Measurements from ENCODE around the gene ANKIB1. TPM values are rescaled to one million over a fixed set of nuclear protein-coding genes. Genes with fewer than 3 reads are reported as not detected.
A peak's percentile ranks its signal among the peaks of the same experiment; 100 is the strongest.
"Not testable (repeated sequence)": the region's sequence is repeated elsewhere in the genome, so short reads cannot be mapped to it uniquely, and the experiment has no call there.

ANKIB1 gene
- total RNA-seq, 1 donor from 2014 or later, result 34.6 TPM

GRCh38 chr7:92402920-92403759, 157.4 kb downstream of the ANKIB1 start:
- peak; percentile 37 for DNase-seq (ENCODE audit: low read depth)

DNA sequence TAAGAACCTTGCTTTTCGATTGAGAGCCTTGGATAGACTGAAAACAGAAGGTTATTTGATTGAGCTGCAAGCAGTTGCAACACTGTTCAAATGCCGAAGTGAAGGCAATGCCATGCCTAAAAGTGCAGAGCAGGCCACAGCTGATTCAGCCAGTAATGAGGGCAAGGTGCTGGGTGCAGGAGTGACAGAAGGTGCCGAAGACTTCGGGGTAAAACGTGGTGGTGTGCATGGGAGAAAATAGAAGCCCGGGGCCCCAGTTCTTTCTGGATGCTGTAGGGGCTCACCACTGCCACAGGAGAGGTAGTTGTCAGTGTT, 157.9 kb downstream of the ANKIB1 start:
- no peak for DNase-seq (ENCODE audit: low read depth)

- no peak for DNase-seq (ENCODE audit: low read depth)
Observed at GRCh38 chr7:92404170-92404614, 158.4 kb downstream of the ANKIB1 start.

GRCh38 chr7:92409357-92409756, 163.6 kb downstream of the ANKIB1 start:
- DNase-seq (ENCODE audit: low read depth), result no peak

- not testable (repeated sequence) for DNase-seq (ENCODE audit: low read depth)
Observed at GRCh38 chr7:92410162-92410561, 164.4 kb downstream of the ANKIB1 start.

GRCh38 chr7:92412745-92413144, 167.0 kb downstream of the ANKIB1 start:
- no peak for DNase-seq (ENCODE audit: low read depth)

- no peak for DNase-seq (ENCODE audit: low read depth)
Observed at GRCh38 chr7:92413550-92413949, 167.8 kb downstream of the ANKIB1 start.

DNA sequence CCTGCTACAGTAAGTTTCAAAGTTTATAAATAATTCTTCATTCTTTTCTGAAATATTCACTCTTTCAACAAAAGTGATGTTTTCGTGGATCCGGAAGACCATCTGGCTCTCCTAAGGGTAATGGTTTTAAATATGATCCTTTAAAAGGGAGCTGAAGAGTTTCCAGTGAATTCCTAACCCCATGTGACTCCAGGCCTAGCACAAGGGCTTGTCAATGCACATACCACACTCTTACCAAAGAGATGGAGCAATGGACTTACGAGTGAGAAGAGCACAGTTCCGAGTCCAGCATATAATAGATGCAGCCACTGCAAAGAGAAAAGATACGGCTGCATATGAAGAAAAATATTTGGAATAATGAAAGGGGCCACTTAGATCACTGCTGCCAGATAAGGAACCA, 169.5 kb downstream of the ANKIB1 start:
- DNase-seq (ENCODE audit: low read depth), result no peak

GRCh38 chr7:92417913-92418312, 172.1 kb downstream of the ANKIB1 start:
- no peak for DNase-seq (ENCODE audit: low read depth)

GRCh38 chr7:92421676-92422435, 176.1 kb downstream of the ANKIB1 start:
- DNase-seq (ENCODE audit: low read depth), result no peak

DNA sequence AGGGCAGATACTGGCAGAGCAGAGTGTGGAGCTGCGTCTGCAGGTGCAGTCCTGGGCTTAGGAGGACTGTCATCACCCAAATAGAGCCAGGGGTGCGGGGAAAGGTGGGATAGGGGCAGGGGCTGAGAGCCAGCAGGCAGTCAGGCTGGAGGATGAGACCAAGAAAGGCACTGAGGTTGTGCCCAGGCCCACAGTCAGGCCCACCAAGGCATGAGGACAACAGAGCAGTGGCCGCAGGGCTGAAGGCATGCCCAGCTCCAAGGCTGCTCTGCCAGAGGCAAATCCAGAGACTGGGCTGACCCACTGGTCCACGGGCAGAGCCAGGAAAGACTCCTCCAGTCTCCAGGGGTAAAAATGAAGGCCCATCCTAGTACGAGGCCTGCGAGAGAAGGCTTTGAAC, 177.2 kb downstream of the ANKIB1 start:
- DNase-seq (ENCODE audit: low read depth), result no peak

GRCh38 chr7:92423710-92424131, 177.9 kb downstream of the ANKIB1 start:
- no peak for DNase-seq (ENCODE audit: low read depth)

DNA sequence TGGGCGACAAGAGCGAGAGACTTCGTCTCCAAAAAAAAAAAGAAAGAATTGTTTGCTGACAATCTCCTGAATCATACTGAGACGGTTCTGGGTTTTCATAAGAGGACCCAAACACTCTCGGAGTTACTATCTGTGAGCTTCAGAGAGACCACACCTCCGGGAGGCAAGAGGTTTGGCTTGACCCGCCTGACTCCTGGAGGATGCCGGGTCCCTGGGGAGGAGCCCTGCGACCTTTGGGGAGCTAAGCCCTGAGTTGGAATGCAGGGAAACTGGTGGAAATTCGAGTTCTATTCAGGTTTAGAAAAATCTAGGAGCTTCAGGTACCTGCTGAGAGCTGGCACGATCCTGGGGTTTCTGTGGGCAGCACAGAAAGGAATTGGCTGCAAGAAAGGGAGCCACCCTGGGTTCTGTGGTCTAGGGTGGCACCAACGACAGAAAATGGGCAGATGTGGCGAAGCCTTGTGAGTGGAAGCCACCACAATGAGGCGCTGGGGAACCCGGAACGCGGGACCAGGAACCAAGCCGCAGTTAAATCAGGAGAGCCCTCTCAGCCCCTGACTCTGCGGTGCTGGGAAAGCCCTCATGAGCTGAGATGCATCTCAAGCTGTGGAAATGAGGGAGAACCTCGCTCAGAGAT, 179.7 kb downstream of the ANKIB1 start:
- no peak for DNase-seq (ENCODE audit: low read depth)

DNA sequence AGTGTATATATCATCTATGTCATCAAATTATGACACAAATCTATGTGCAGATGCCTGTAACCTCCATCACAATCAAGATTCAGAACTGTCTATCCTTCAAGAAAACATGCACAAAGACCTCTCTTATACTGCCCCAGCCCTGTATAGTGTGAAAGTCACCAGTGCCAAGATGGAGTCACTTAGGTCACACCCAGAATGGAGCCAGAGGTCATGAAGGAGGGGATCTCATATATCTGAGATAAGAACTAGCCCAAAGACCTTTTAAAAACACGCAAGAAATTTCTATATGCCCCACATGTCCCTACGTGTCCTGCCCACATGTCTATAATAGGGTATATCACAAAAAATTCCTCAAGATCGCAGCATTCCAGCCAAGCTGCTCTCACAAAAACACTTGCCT, 181.4 kb downstream of the ANKIB1 start:
- DNase-seq (ENCODE audit: low read depth), result no peak

GRCh38 chr7:92432299-92432946, 186.6 kb downstream of the ANKIB1 start:
- no peak for DNase-seq (ENCODE audit: low read depth)

- no peak for DNase-seq (ENCODE audit: low read depth)
Observed at GRCh38 chr7:92433019-92433418, 187.2 kb downstream of the ANKIB1 start.

DNA sequence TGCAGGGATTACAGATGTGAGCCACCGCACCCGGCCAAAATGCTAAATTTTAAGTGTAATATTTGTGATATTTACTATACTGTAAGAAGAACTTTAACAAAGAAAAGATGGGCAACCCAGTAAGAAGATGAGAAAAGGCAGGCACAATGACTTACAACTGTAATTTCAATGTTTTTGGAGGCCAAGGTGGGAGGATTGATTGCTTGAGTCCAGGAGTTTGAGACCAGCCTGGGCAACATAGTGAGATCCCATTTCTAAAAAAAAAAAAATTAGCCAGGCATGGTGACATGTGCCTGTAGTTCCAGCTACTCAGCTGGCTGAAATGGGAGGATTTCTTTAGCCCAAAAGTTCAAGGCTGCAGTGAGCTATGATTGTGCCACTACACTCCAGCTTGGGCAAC, 189.8 kb downstream of the ANKIB1 start:
- no peak for DNase-seq (ENCODE audit: low read depth)

DNA sequence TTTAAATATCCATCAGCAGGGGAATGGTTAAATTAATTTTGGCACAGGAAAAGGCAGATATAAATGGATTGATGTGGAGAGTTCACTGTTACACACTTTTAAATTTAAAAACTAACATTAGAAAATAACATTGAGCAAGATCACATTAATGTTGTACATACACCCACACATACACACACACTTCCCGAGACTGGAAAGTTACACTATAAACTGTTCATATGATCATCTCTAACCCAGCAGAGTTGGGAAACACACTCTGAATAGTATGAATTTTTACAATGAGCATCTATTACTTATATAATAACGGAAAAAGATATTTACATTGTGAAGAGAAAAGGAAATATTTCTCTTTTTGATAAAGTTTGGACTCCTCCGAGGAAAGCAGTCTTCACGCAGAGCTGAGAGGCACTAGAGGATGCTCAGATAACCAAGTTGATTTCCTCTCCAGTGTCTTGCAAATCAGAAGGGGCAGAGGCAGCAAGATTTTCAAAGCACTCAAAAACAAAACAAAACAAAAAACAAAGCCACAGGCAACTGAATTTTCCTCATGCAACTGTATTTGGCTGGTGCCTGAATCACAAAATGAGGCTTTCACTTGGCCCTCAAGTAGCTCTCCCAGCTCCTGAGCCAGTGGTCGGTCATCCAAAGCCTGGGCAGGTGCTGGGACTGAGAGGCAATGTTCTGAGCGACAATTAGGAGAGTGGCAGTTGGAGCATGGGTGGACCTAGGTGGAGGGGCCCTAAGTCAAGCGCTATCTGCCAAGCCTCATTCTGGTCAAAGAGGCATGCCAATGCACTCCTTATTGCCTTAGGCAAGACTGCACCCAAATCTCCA, 191.1 kb downstream of the ANKIB1 start:
- no peak for DNase-seq (ENCODE audit: low read depth)

DNA sequence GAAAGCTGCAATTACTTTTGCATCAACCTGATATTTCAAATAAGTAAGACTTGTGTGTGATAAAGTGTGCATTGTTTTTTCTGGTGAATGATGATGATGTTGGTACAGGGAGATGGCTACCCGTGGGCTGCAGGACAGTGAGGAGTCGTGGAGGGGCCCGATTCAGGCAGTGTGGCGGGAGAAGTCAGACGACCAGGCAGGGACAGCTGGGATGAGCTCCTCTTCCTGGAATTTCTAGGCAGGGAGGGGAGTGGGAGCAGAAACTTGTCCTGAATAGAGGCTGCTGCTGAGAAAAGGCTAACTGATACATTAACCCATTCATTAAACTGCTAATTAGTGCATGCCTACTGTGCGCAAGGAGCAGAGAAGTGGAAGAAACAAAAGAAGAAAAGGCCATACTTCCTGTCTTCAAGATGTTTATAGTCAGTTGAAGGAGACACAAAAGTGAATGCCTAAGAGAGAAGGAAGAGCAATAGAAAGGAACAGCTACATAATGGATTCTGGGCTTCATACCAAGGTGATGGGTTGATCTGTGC, 192.2 kb downstream of the ANKIB1 start:
- DNase-seq (ENCODE audit: low read depth), result peak; percentile 35

DNA sequence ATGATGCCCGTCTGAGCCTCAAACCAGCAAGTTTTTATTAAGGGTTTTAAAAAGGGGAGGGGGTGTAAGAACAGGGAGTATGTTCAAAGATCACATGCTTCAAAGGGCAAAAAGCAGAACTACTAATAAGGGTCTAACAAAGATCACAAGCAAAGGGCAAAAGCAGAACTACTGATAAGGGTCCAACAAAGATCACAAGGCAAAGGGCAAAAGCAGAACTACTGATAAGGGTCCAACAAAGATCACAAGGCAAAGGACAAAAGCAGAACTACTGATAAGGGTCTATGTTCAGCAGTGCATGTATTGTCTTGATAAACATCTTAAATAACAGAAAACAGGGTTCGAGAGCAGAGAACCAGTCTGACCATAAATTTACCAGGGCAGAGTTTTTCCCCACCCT, 196.9 kb downstream of the ANKIB1 start:
- not testable (repeated sequence) for DNase-seq (ENCODE audit: low read depth)

All from myocyte (in vitro differentiated cells).